HG03060 (cell line): ENCODE results near the gene ABT1.

Experiments
- ATAC-seq: cut with Tn5 transposase; IDR thresholded peaks from one replicate; pipeline ENCODE4 v1.9.1; 2021; ENCODE audit warnings: low read depth, moderate number of reproducible peaks; ENCODE audit not compliant: unreplicated experiment

ABT1 gene

GRCh38 chr6:26600759-26601158 lies 4.0 kb downstream of the ABT1 start:
- ATAC-seq, result no peak

GRCh38 chr6:26602262-26602661 lies 5.5 kb downstream of the ABT1 start:
- ATAC-seq, result no peak

GRCh38 chr6:26604026-26604425 lies 7.3 kb downstream of the ABT1 start:
- ATAC-seq, result no peak

GRCh38 chr6:26604797-26605196 lies 8.0 kb downstream of the ABT1 start:
- ATAC-seq, result no peak

GRCh38 chr6:26607434-26608230 lies 10.9 kb downstream of the ABT1 start:
- ATAC-seq, result no peak

GRCh38 chr6:26609463-26609862 lies 12.7 kb downstream of the ABT1 start:
- ATAC-seq, result no peak

GRCh38 chr6:26611599-26611998 lies 14.8 kb downstream of the ABT1 start:
- ATAC-seq, result no peak

GRCh38 chr6:26613201-26613600 lies 16.4 kb downstream of the ABT1 start:
- no peak for ATAC-seq

GRCh38 chr6:26613689-26614683 lies 17.2 kb downstream of the ABT1 start:
- ATAC-seq, result no peak

- ATAC-seq, result no peak
These were observed 26.6 kb downstream of the ABT1 start for GRCh38 chr6:26623339-26623859.

- no peak for ATAC-seq
These were observed 27.8 kb downstream of the ABT1 start for GRCh38 chr6:26624557-26624956.

- ATAC-seq, result no peak
These were observed 31.1 kb downstream of the ABT1 start for GRCh38 chr6:26627843-26628242.

- ATAC-seq, result no peak
These were observed 32.6 kb downstream of the ABT1 start for GRCh38 chr6:26629359-26629758.

- ATAC-seq, result no peak
These were observed 44.1 kb downstream of the ABT1 start for GRCh38 chr6:26640806-26641205.

- ATAC-seq, result no peak
These were observed 49.3 kb downstream of the ABT1 start for GRCh38 chr6:26646074-26646473.
